A172 (cell line): ENCODE measurements around the gene OR7G1. TPM values are rescaled to one million over a fixed set of nuclear protein-coding genes. Genes with fewer than 3 reads are reported as not detected.
"Not testable (repeated sequence)": the region's sequence is repeated elsewhere in the genome, so short reads cannot be mapped to it uniquely, and the experiment has no call there.

Source experiments
- DNase-seq: peaks from one replicate; pipeline ENCODE4 v3.0.0-alpha.2; 2015; ENCODE audit warnings: low spot score
- total RNA-seq: library from RNA; depleted of rRNA; stranded (reverse); fragments of >200 nt; shearing (Covaris generic); gene quantifications from 2 replicates; pipeline ENCODE4 v1.2.3, GENCODE V29; 2014; rRNA removed

Gene OR7G1
- total RNA-seq, 1 experiment from 2014 or later, result not detected

- DNase-seq, result no peak
These were observed 38.7 kb downstream of the OR7G1 start for GRCh38 chr19:9076901-9077300.

- DNase-seq, result peak; percentile 99
These were observed 40.3 kb downstream of the OR7G1 start for GRCh38 chr19:9075064-9075949.

- DNase-seq, result no peak
These were observed 41.8 kb downstream of the OR7G1 start for GRCh38 chr19:9073806-9074205.

GRCh38 chr19:9071720-9072119 is 43.8 kb downstream of the OR7G1 start:
- DNase-seq, result not testable (repeated sequence)

GRCh38 chr19:9070066-9070465 is 45.5 kb downstream of the OR7G1 start:
- DNase-seq, result peak; percentile 60

GRCh38 chr19:9065457-9066014 is 50.0 kb downstream of the OR7G1 start:
- no peak for DNase-seq

Other genes starting within 250 kb of the OR7G1 start
- gene MUC16, start 105.4 kb downstream of the OR7G1 start, total RNA-seq, result 0.02 TPM in 1 of 2 replicates, not detected in the other
- gene OR1M1, start 28.7 kb downstream of the OR7G1 start, total RNA-seq, result not detected in 2 replicates
- not detected in 2 replicates for gene OR7G2, start 8.3 kb downstream of the OR7G1 start, total RNA-seq
- not detected in 2 replicates for gene OR7G3, start 11.2 kb upstream of the OR7G1 start, total RNA-seq
- 16.4 and 20.1 TPM in 2 replicates for gene ZNF317, start 24.6 kb upstream of the OR7G1 start, total RNA-seq
- not detected in 2 replicates for gene OR7D2, start 63.2 kb upstream of the OR7G1 start, total RNA-seq
- not detected in 2 replicates for gene OR7D4, start 103.8 kb upstream of the OR7G1 start, total RNA-seq
- not detected in 2 replicates for gene OR7E24, start 135.2 kb upstream of the OR7G1 start, total RNA-seq
- gene ZNF699, start 194.1 kb upstream of the OR7G1 start, total RNA-seq, result 8.9 and 13.8 TPM in 2 replicates
- 16.8 and 19.8 TPM in 2 replicates for gene ZNF559, start 208.4 kb upstream of the OR7G1 start, total RNA-seq
- gene ZNF177, start 247.2 kb upstream of the OR7G1 start, total RNA-seq, result 3.3 and 14.8 TPM in 2 replicates